Measurements from ENCODE around the gene NOTCH1. TPM values are rescaled to one million over a fixed set of nuclear protein-coding genes. Genes with fewer than 3 reads are reported as not detected.

The NOTCH1 gene
- total RNA-seq, 1 experiment from 2014 or later = 95.6 TPM

DNA sequence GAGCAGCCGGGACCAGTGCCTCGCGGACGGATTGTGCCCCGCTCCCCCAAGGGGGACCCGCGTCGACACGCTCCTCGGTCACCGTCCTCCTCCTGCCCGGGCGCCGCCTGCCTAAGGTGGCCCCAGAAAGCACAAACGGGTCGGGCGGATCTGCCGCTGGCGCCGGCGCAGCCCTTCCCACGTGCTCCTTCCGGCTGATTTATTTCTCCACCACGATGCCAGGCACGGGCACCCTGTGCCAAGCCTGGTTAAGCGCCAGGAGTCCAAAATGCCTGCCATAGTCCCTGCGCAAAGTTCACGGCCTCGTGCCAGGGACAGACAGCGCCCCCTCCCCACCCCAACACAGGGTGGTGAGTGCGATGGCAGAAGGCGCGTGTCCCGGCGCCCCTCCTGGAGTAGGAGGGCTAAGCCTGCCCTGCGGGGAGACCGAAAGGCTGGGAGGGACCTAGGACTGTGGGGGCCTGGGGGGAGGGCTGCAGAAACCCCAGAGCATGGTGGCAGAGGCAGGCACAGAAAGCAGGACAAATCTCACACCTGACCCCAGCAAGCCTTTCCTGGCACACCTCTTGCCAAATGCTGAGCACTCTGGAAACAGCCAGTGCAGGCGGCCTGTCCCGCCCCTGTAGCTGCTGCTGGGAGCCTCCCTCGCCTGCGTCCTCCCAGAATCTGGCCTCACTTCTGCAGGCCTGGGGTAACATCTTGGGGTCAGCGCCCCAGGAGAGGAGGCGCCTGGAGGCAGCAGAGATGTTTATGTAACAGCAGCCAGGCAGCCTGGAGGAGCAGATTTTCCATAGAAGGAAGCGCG, 1.1 kb upstream of the NOTCH1 start (continued):
- TF ChIP-seq MAX (CRISPR knock-in tag; IDR thresholded peaks at IDR 0.05) (peak; percentile 93), CREB1 (CRISPR knock-in tag; IDR thresholded peaks at IDR 0.05) (no peak), NR3C1 (CRISPR knock-in tag; conservative IDR thresholded peaks at IDR 0.05; ENCODE audit: low read depth) (no peak), OVOL2 (CRISPR knock-in tag; IDR thresholded peaks at IDR 0.05; ENCODE audit: borderline replicate concordance) (no peak), GABPB1 (CRISPR knock-in tag; IDR thresholded peaks at IDR 0.05) (no peak), FOXJ3 (CRISPR knock-in tag; IDR thresholded peaks at IDR 0.05; ENCODE audit: borderline replicate concordance) (no peak), EMX1 (CRISPR knock-in tag; IDR thresholded peaks at IDR 0.05) (no peak), ATF1 (CRISPR knock-in tag; IDR thresholded peaks at IDR 0.05) (no peak; the same call in 1 of the 2 replicates), CBFB (CRISPR knock-in tag; IDR thresholded peaks at IDR 0.05; ENCODE audit: low read depth) (no peak), E2F1 (CRISPR knock-in tag; IDR thresholded peaks at IDR 0.05) (no peak), KAT7 (CRISPR knock-in tag; IDR thresholded peaks at IDR 0.05; ENCODE audit: borderline replicate concordance) (peak; percentile 82; the same call in 1 of the 2 replicates), ATF3 (CRISPR knock-in tag; conservative IDR thresholded peaks at IDR 0.05) (no peak; the same call in 1 of the 2 replicates), SP1 (CRISPR knock-in tag; conservative IDR thresholded peaks at IDR 0.05) (0 out of 2 replicates have a peak, but pooled peaks have one; percentile 23)
- TF ChIP-seq, protein P1, sequence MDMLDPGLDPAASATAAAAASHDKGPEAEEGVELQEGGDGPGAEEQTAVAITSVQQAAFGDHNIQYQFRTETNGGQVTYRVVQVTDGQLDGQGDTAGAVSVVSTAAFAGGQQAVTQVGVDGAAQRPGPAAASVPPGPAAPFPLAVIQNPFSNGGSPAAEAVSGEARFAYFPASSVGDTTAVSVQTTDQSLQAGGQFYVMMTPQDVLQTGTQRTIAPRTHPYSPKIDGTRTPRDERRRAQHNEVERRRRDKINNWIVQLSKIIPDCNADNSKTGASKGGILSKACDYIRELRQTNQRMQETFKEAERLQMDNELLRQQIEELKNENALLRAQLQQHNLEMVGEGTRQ (CRISPR knock-in tag; IDR thresholded peaks at IDR 0.05) = peak; percentile 51; the same call in 1 of the 2 replicates

DNA sequence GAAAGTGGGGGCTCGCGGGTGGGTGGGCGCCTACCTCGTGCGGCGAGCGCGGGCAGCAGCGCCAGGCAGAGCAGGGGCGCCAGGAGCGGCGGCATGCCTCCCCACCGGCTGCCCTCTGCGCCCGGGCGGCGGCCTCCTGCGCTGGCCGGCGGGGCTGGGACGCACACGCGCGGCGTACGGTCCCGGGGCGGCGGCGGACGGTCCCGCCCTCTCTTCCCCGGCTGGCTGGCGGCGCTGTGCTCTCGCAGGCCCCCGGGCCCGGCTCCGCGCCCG, 220 bp downstream of the NOTCH1 start:
- DNase-seq (ENCODE audit: low spot score) = no peak
- H3K27me3 Mint-ChIP-seq (ENCODE audit: low read depth) = no peaks in the 10 kb centered on the region
- POLR2A ChIA-PET = no interaction called here
- TF ChIP-seq NR1H2 (CRISPR knock-in tag; IDR thresholded peaks at IDR 0.05) (no peak), NR3C1 (CRISPR knock-in tag; conservative IDR thresholded peaks at IDR 0.05; ENCODE audit: low read depth) (0 out of 2 replicates have a peak, but pooled peaks have one; percentile 38), ZNF416 (CRISPR knock-in tag; IDR thresholded peaks at IDR 0.05) (0 out of 2 replicates have a peak, but pooled peaks have one; percentile 19)
- ATAC-seq = no peak; the same call in 1 of the 2 replicates
- no peak overlapping the region for H3K27ac Mint-ChIP-seq
- H3K9me3 Mint-ChIP-seq = no peaks in the 10 kb centered on the region
- peaks cover 42% of the 10 kb centered on the region for H3K4me1 Mint-ChIP-seq
- CTCF ChIA-PET = interaction anchor here (0.6 kb wide), 1 partner anchor 56 kb away, joined by 3 read pairs; no protein-coding TSS in a partner anchor
- H3K4me3 Mint-ChIP-seq = no peak overlapping the region
- no peaks in the 10 kb centered on the region for H3K36me3 Mint-ChIP-seq

GRCh38 chr9:136544964-136545691, 720 bp downstream of the NOTCH1 start:
- DNase-seq (ENCODE audit: low spot score) (no peak), ATAC-seq (no peak)
- H3K9me3 Mint-ChIP-seq = no peaks in the 10 kb centered on the region
- no peaks in the 10 kb centered on the region for H3K36me3 Mint-ChIP-seq
- no peaks in the 10 kb centered on the region for H3K27me3 Mint-ChIP-seq (ENCODE audit: low read depth)
- H3K4me3 Mint-ChIP-seq = peak overlapping the region; percentile 73
- ChIA-PET POLR2A (no interaction called here), CTCF (interaction anchor here (0.6 kb wide), 1 partner anchor 56 kb away, joined by 3 read pairs; no protein-coding TSS in a partner anchor)
- peaks cover 42% of the 10 kb centered on the region for H3K4me1 Mint-ChIP-seq
- H3K27ac Mint-ChIP-seq = no peak overlapping the region
- no peak for TF ChIP-seq MYBL2 (CRISPR knock-in tag; IDR thresholded peaks at IDR 0.05)
- no peak for TF ChIP-seq SP1 (CRISPR knock-in tag; conservative IDR thresholded peaks at IDR 0.05)
- no peak for TF ChIP-seq PRRX2 (CRISPR knock-in tag; IDR thresholded peaks at IDR 0.05)
- no peak for TF ChIP-seq SMAD4 (CRISPR knock-in tag; IDR thresholded peaks at IDR 0.05)
- no peak for TF ChIP-seq IRF2 (CRISPR knock-in tag; IDR thresholded peaks at IDR 0.05; ENCODE audit: borderline replicate concordance, low read depth)
- TF ChIP-seq ZNF425 (CRISPR knock-in tag; conservative IDR thresholded peaks at IDR 0.05) = no peak
- TF ChIP-seq, protein P2, sequence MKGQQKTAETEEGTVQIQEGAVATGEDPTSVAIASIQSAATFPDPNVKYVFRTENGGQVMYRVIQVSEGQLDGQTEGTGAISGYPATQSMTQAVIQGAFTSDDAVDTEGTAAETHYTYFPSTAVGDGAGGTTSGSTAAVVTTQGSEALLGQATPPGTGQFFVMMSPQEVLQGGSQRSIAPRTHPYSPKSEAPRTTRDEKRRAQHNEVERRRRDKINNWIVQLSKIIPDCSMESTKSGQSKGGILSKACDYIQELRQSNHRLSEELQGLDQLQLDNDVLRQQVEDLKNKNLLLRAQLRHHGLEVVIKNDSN (CRISPR knock-in tag; IDR thresholded peaks at IDR 0.05) = no peak
- no peak for TF ChIP-seq ZNF121 (CRISPR knock-in tag; IDR thresholded peaks at IDR 0.05)
- TF ChIP-seq CTCF (IDR thresholded peaks at IDR 0.05) = no peak

Measured in WTC11 (cell line).